Right atrium auricular region (tissue), 2 donors: ENCODE results near the gene CEP104. TPM values are rescaled to one million over a fixed set of nuclear protein-coding genes. Genes with fewer than 3 reads are reported as not detected.

Source experiments
- DNase-seq: peaks from one replicate; pipeline ENCODE4 v3.0.0-alpha.2; 2019; ENCODE audit warnings: low spot score
- H3K27ac ChIP-seq, 2 donors: fragments of 200-600 bp; sonication (generic); 1 replicate in 1 of 2; 2 replicates in 1 of 2; pipeline ENCODE4 v1.5.1; 2016 to 2019
- H3K27me3 ChIP-seq, 2 donors: fragments of 200-600 bp; sonication (generic); one replicate each; pipeline versions ENCODE4 v1.5.1 to v1.6.0; 2017 to 2019
- H3K36me3 ChIP-seq: fragments of 200-600 bp; sonication (generic); one replicate; pipeline ENCODE4 v1.5.1; 2016
- H3K4me1 ChIP-seq, 2 donors: fragments of 200-600 bp; sonication (generic); one replicate each; pipeline versions ENCODE4 v1.5.1 to v1.6.0; 2017 to 2019
- H3K4me3 ChIP-seq, 2 donors: fragments of 200-600 bp; sonication (generic); 1 replicate in 1 of 2; 2 replicates in 1 of 2; pipeline ENCODE4 v1.5.1; 2017 to 2019; ENCODE audit warnings: mild to moderate bottlenecking in 1 of 2, moderate library complexity in 1 of 2
- H3K9me3 ChIP-seq, 2 donors: fragments of 200-600 bp; sonication (generic); one replicate each; pipeline ENCODE4 v1.5.1; 2019
- total RNA-seq, 2 donors: library from RNA; depleted of rRNA; stranded (reverse); fragments of >200 nt; gene quantifications; one replicate each; pipeline ENCODE4 v1.1.0, GENCODE V29; 2016
- TF ChIP-seq, protein P1 (sequence below), 2 donors: fragments of 200-600 bp; sonication (generic); IDR thresholded peaks; one replicate each; pipeline ENCODE4 v1.5.1; 2019; ENCODE audit warnings: antibody characterized with exemption in 2 of 2

CEP104 gene
- total RNA-seq, 2 donors from 2014 or later = 21.7 to 25.9 TPM

- Histone ChIP-seq H3K4me1 (peaks cover 0 to 56% of the 10 kb centered on the region in 2 donors), H3K27ac (no peak overlapping the region)
Observed at GRCh38 chr1:3790952-3791351, 66.1 kb downstream of the CEP104 start.

DNA sequence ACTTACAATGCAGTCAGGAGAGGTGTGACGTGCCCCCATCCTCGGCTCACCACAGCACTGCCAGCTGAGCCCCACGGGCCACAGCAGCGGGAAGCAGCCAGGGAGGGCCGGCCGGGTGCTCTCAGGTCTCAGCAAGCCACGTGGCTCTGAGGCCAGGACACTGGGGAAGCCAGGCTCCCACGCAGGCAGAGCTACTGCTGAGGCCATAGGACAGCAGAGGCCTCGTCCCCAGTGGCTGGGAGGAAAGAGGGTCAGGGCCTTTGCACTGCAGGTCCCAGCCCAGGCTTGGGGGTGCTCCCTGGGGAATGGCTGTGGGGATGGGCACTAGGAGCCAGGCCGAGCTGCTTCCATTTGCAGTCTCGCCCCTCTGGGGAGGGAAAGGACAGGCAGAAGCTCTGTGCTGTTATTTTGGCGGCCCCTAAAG lies 66.5 kb downstream of the CEP104 start:
- DNase-seq = no peak
- Histone ChIP-seq H3K9me3 (no peaks in the 10 kb centered on the region), H3K4me1 (peaks cover 0 to 54% of the 10 kb centered on the region in 2 donors), H3K4me3 (no peak overlapping the region), H3K27ac (no peak overlapping the region), H3K36me3 (peaks cover 22% of the 10 kb centered on the region), H3K27me3 (no peaks in the 10 kb centered on the region)
- TF ChIP-seq, protein P1, sequence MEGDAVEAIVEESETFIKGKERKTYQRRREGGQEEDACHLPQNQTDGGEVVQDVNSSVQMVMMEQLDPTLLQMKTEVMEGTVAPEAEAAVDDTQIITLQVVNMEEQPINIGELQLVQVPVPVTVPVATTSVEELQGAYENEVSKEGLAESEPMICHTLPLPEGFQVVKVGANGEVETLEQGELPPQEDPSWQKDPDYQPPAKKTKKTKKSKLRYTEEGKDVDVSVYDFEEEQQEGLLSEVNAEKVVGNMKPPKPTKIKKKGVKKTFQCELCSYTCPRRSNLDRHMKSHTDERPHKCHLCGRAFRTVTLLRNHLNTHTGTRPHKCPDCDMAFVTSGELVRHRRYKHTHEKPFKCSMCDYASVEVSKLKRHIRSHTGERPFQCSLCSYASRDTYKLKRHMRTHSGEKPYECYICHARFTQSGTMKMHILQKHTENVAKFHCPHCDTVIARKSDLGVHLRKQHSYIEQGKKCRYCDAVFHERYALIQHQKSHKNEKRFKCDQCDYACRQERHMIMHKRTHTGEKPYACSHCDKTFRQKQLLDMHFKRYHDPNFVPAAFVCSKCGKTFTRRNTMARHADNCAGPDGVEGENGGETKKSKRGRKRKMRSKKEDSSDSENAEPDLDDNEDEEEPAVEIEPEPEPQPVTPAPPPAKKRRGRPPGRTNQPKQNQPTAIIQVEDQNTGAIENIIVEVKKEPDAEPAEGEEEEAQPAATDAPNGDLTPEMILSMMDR (IDR thresholded peaks at IDR 0.05) = no peak

More at GRCh38 chr1:3790952-3791351, 66.1 kb downstream of the CEP104 start:
- H3K36me3 ChIP-seq = peaks cover 21% of the 10 kb centered on the region
- no peaks in the 10 kb centered on the region for H3K27me3 ChIP-seq
- no peak for DNase-seq
- TF ChIP-seq, protein P1 (IDR thresholded peaks at IDR 0.05) = no peak
- no peak overlapping the region for H3K4me3 ChIP-seq
- no peaks in the 10 kb centered on the region for H3K9me3 ChIP-seq

DNA sequence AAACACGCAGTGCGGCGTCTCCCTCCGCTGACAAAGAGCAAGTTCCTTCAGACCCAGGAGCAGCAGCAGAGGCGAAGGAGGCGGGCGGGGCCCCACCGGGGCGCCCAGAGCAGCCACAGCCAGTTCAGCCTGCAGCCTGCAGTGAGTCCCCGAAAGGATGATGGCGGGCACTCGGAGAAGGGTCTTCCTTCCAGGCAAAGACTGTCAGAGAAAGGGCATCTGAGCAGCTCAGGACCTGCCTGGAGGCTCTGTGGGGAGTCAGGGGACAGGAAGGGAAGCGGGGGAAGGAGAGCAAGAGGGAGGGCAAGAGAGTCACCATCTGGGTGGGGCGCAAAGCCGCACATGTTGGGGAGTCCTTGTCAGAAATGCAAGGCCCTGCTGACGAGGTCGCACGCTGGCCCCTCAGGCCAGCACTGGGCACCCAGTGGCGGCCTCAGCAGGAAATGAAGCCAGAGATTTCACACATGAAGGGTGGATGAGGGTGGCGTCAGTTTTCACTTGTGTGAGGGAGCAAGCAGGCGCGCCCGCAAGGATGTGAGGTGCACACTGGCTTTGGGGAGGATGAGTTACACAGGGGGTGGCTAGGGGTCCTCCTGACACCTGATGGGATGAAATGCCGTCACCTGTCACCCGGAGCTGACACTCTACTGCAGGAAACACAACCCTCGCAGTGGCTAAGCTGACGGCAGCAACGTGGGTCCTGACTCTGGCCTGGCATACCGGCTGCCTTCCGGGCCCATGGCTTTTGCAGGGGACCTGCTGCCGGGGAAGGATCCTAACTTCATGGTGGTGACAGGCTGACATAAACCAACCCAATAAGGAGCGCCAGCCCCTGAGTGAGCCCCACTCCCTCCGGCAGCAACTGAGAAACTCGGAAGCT lies 67.3 kb downstream of the CEP104 start:
- Histone ChIP-seq H3K4me1 (peaks cover 0 to 46% of the 10 kb centered on the region in 2 donors), H3K36me3 (peaks cover 26% of the 10 kb centered on the region), H3K4me3 (no peak overlapping the region), H3K27ac (no peak overlapping the region), H3K27me3 (no peaks in the 10 kb centered on the region), H3K9me3 (no peaks in the 10 kb centered on the region)
- TF ChIP-seq, protein P1 (IDR thresholded peaks at IDR 0.05) = no peak
- no peak for DNase-seq

GRCh38 chr1:3788756-3789420 lies 68.1 kb downstream of the CEP104 start:
- Histone ChIP-seq H3K9me3 (no peaks in the 10 kb centered on the region), H3K4me3 (no peak overlapping the region), H3K27me3 (no peaks in the 10 kb centered on the region), H3K36me3 (peaks cover 34% of the 10 kb centered on the region), H3K27ac (no peak overlapping the region), H3K4me1 (peaks cover 0 to 38% of the 10 kb centered on the region in 2 donors)
- no peak for DNase-seq
- TF ChIP-seq, protein P1 (IDR thresholded peaks at IDR 0.05) = no peak

GRCh38 chr1:3787745-3788605 lies 69.0 kb downstream of the CEP104 start:
- Histone ChIP-seq H3K36me3 (peaks cover 43% of the 10 kb centered on the region), H3K27me3 (no peaks in the 10 kb centered on the region), H3K27ac (no peak overlapping the region), H3K4me3 (no peak overlapping the region), H3K4me1 (peaks cover 0 to 29% of the 10 kb centered on the region in 2 donors), H3K9me3 (no peaks in the 10 kb centered on the region)
- TF ChIP-seq, protein P1 (IDR thresholded peaks at IDR 0.05) = no peak
- no peak for DNase-seq
